ENCODE data around the gene PAM. TPM values are rescaled to one million over a fixed set of nuclear protein-coding genes. Genes with fewer than 3 reads are reported as not detected.

Gene PAM
- total and polyA plus RNA-seq, 2 of the 8 experiments (the other 6 are each of a cell fraction or from before 2014, with no cell fraction given) = 30.4 to 67.8 TPM

DNA sequence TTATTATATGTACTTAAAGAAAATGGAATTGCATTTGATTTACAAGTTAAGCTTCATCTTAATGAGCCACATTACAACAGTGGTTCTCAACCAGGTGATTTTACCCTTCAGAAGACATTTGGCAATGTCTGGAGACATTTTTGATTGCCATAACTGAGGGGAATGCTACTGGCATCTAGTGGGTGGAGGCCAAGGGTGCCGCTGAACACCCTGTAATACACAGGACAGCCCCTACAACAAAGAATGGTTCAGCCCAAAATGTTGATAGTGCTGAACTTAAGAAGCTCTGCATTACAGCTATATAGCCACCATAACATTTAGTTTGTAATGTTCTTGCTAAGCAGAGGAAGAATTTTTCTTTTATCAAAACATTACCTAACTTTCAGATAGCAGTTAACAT is 103.1 kb downstream of the PAM start:
- Histone ChIP-seq H3K9me3 (ENCODE audit: insufficient read depth in 2 of 2, low read depth in 1 of 2, low read length in 1 of 2) (no peaks in the 10 kb centered on the region), H3K23ac (ENCODE audit: insufficient read length) (no peak overlapping the region), H3K4ac (replicated peaks; ENCODE audit: insufficient read length, low read depth, low read length) (no peak overlapping the region), H3K9ac (replicated peaks in 1 of 4; ENCODE audit: extremely low read depth in 1 of 4, low read depth in 3 of 4, low read length in 3 of 4) (no peak overlapping the region), H3K79me2 (ENCODE audit: control insufficient read depth in 1 of 2, insufficient read depth in 2 of 2, low read length in 2 of 2) (no peaks in the 10 kb centered on the region), H4K5ac (ENCODE audit: insufficient read length, low read depth, low read length) (no peak overlapping the region), H3K27me3 (replicated peaks in 1 of 4; ENCODE audit: control insufficient read depth in 3 of 4, extremely low read depth in 1 of 4, insufficient read depth in 3 of 4, low read length in 3 of 4) (peaks cover 0 to 1% (median 0%) of the 10 kb centered on the region in 4 experiments; a peak in 1 of 7 replicates), H3K23me2 (ENCODE audit: low read depth, low read length) (no peaks in the 10 kb centered on the region), H3K27ac (ENCODE audit: low read depth, low read length) (no peak overlapping the region), H3K4me3 (ENCODE audit: extremely low read depth in 1 of 4, insufficient read depth in 2 of 4, low read depth in 3 of 4, low read length in 4 of 4) (no peak overlapping the region), H4K91ac (replicated peaks; ENCODE audit: insufficient read length, low read length) (no peak overlapping the region), H2AK5ac (ENCODE audit: low read depth, low read length) (no peak overlapping the region), H3K14ac (ENCODE audit: insufficient read length) (no peak overlapping the region), H4K8ac (ENCODE audit: extremely low read depth, insufficient read depth, low read length) (no peak overlapping the region), H2BK12ac (ENCODE audit: low read depth, low read length) (no peak overlapping the region), H4K20me1 (replicated peaks in 1 of 2; ENCODE audit: control insufficient read depth in 1 of 2, insufficient read depth in 2 of 2, low read length in 2 of 2) (no peaks in the 10 kb centered on the region), H2BK5ac (ENCODE audit: low read depth, low read length) (no peak overlapping the region), H2BK15ac (ENCODE audit: low read length) (no peak overlapping the region), H2BK20ac (ENCODE audit: low read length) (no peak overlapping the region), H2AFZ (ENCODE audit: low read length) (no peak overlapping the region), H3K56ac (replicated peaks; ENCODE audit: insufficient read length, low read depth, low read length) (no peak overlapping the region), H3K36me3 (ENCODE audit: control insufficient read depth in 2 of 4, insufficient read depth in 4 of 4, low read length in 3 of 4) (no peaks in the 10 kb centered on the region), H2BK120ac (replicated peaks; ENCODE audit: low read depth, low read length) (no peak overlapping the region), H3K79me1 (ENCODE audit: low read depth, low read length) (no peaks in the 10 kb centered on the region), H3K18ac (ENCODE audit: extremely low read depth, low read length) (no peak overlapping the region), H3K4me1 (replicated peaks in 1 of 4; ENCODE audit: control insufficient read depth in 3 of 4, insufficient read depth in 4 of 4, low read length in 3 of 4) (no peaks in the 10 kb centered on the region), H3K4me2 (ENCODE audit: insufficient read depth in 1 of 2, low read depth in 2 of 2, low read length in 2 of 2) (no peak overlapping the region)
- ChIA-PET POLR2A (ENCODE audit: partially characterized antibody) (no interaction called here), CTCF (ENCODE audit: partially characterized antibody) (interaction anchor here (1.0 kb wide), 1 partner anchor 8 kb away, joined by 3 read pairs; no protein-coding TSS in a partner anchor)
- DNase-seq (ENCODE audit: low read depth in 1 of 2, low spot score in 2 of 2) (no peak), FAIRE-seq (no peak)
- TF ChIP-seq BACH1 (IDR thresholded peaks at IDR 0.05; ENCODE audit: low read length) (no peak), ZNF274 (IDR thresholded peaks at IDR 0.05; ENCODE audit: borderline replicate concordance, extremely low read depth, low read length) (no peak), TAF1 (IDR thresholded peaks at IDR 0.05; ENCODE audit: low read depth, low read length) (no peak)
- TF ChIP-seq, protein P1, sequence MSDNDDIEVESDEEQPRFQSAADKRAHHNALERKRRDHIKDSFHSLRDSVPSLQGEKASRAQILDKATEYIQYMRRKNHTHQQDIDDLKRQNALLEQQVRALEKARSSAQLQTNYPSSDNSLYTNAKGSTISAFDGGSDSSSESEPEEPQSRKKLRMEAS (IDR thresholded peaks at IDR 0.05) = no peak
- 89% methylated on average over 1 of the region's 1 CpG; no CpG with 5 or more reads in 1 of the 2 experiments for whole genome bisulfite sequencing, 2 experiments (ENCODE audit: extremely low coverage in 1 of 2, insufficient coverage in 1 of 2, insufficient read length in 1 of 2, insufficient replicate concordance in 2 of 2, low coverage in 1 of 2, low lambda C conversion rate in 2 of 2, missing lambda C conversion rate in 1 of 2)

Data from H1 (cell line).